ENCODE measurements around the gene SCP2.

GRCh38 chr1:53038566-53038965 lies 111.5 kb downstream of the SCP2 start:
- TF ChIP-seq CTCF (conservative IDR thresholded peaks at IDR 0.05; ENCODE audit: low read length) (no peak), EZH2phosphoT487 (IDR thresholded peaks at IDR 0.05; ENCODE audit: borderline replicate concordance, low read depth, low read length) (no peak)

Data from OCI-LY7 (cell line).